ENCODE measurements around the gene PLPPR5. TPM values are rescaled to one million over a fixed set of nuclear protein-coding genes. Genes with fewer than 3 reads are reported as not detected.
A peak's percentile ranks its signal among the peaks of the same experiment; 100 is the strongest.

The PLPPR5 gene
- total RNA-seq, 6 donors from 2014 or later, result 0.33 TPM; not detected in 5

GRCh38 chr1:98969798-98970490 is 34.7 kb downstream of the PLPPR5 start:
- Histone ChIP-seq H3K27ac (no peak overlapping the region), H3K4me1 (no peaks in the 10 kb centered on the region), H3K9me3 (no peaks in the 10 kb centered on the region), H3K36me3 (no peaks in the 10 kb centered on the region), H3K27me3 (no peaks in the 10 kb centered on the region), H3K4me3 (no peak overlapping the region)
- no peak for ATAC-seq (ENCODE audit: low FRiP score in 2 of 2)
- 48 to 52% methylated on average over 1 of the region's 1 CpG for WGBS, 2 donors
- DNase-seq, result no peak
- no peak for TF ChIP-seq POLR2A (IDR thresholded peaks at IDR 0.05)
- TF ChIP-seq CTCF (IDR thresholded peaks at IDR 0.05), result no peak
- no peak for TF ChIP-seq EP300 (IDR thresholded peaks at IDR 0.05)
- TF ChIP-seq POLR2AphosphoS5 (IDR thresholded peaks at IDR 0.05), result no peak

- 68 to 100% methylated on average over 1 of the region's 1 CpG for WGBS, 2 donors
- no peaks in the 10 kb centered on the region for H3K9me3 ChIP-seq
- H3K36me3 ChIP-seq, result no peaks in the 10 kb centered on the region
- no peak overlapping the region for H3K4me3 ChIP-seq
- H3K4me1 ChIP-seq, result no peaks in the 10 kb centered on the region
- ATAC-seq (ENCODE audit: low FRiP score in 2 of 2) (no peak), DNase-seq (no peak)
- H3K27me3 ChIP-seq, result no peaks in the 10 kb centered on the region
- TF ChIP-seq CTCF (IDR thresholded peaks at IDR 0.05), result no peak
- TF ChIP-seq POLR2A (IDR thresholded peaks at IDR 0.05), result no peak
- TF ChIP-seq POLR2AphosphoS5 (IDR thresholded peaks at IDR 0.05), result no peak
- no peak for TF ChIP-seq EP300 (IDR thresholded peaks at IDR 0.05)
- H3K27ac ChIP-seq, result no peak overlapping the region
Observed at GRCh38 chr1:98967122-98967521, 37.5 kb downstream of the PLPPR5 start.

- ATAC-seq (ENCODE audit: low FRiP score in 2 of 2), result no peak
Observed at GRCh38 chr1:98965394-98965793, 39.3 kb downstream of the PLPPR5 start.

GRCh38 chr1:98964198-98964597 is 40.5 kb downstream of the PLPPR5 start:
- H3K27me3 ChIP-seq, result no peaks in the 10 kb centered on the region
- 37 to 58% methylated on average over 4 of the region's 4 CpGs for WGBS, 2 donors
- no peaks in the 10 kb centered on the region for H3K36me3 ChIP-seq
- no peak overlapping the region for H3K4me3 ChIP-seq
- H3K4me1 ChIP-seq, result no peaks in the 10 kb centered on the region
- TF ChIP-seq EP300 (IDR thresholded peaks at IDR 0.05) (no peak), CTCF (IDR thresholded peaks at IDR 0.05) (no peak), POLR2A (IDR thresholded peaks at IDR 0.05) (no peak), POLR2AphosphoS5 (IDR thresholded peaks at IDR 0.05) (no peak)
- H3K9me3 ChIP-seq, result no peaks in the 10 kb centered on the region
- DNase-seq (no peak), ATAC-seq (ENCODE audit: low FRiP score in 2 of 2) (peak in 1 of 2 donors; percentile 46)
- no peak overlapping the region for H3K27ac ChIP-seq

More at GRCh38 chr1:98965394-98965793, 39.3 kb downstream of the PLPPR5 start:
- no peak overlapping the region for H3K4me3 ChIP-seq
- TF ChIP-seq EP300 (IDR thresholded peaks at IDR 0.05) (no peak), CTCF (IDR thresholded peaks at IDR 0.05) (no peak), POLR2A (IDR thresholded peaks at IDR 0.05) (no peak), POLR2AphosphoS5 (IDR thresholded peaks at IDR 0.05) (no peak)
- no peaks in the 10 kb centered on the region for H3K27me3 ChIP-seq
- no peaks in the 10 kb centered on the region for H3K36me3 ChIP-seq
- 93% methylated on average over 3 of the region's 3 CpGs for WGBS, 2 donors
- H3K27ac ChIP-seq, result no peak overlapping the region
- DNase-seq, result no peak
- H3K4me1 ChIP-seq, result no peaks in the 10 kb centered on the region
- H3K9me3 ChIP-seq, result no peaks in the 10 kb centered on the region

Measured in upper lobe of left lung (tissue), 6 donors.